CD14-positive monocyte (primary cell): ENCODE measurements around the gene VAMP4. TPM values are rescaled to one million over a fixed set of nuclear protein-coding genes. Genes with fewer than 3 reads are reported as not detected.

Experiments
- DNase-seq, 3 donors: peaks; one replicate each; pipeline ENCODE4 v3.0.0-alpha.2; 2011 to 2022
- H2AFZ ChIP-seq: 2 replicates; pipeline ENCODE4 v1.6.0; 2012; ENCODE audit warnings: mild to moderate bottlenecking, low read depth, low read length, inconsistent platforms; ENCODE audit not compliant: insufficient read depth, poor library complexity, severe bottlenecking
- H3K27ac ChIP-seq, 2 donors: 1 replicate in 1 of 2; 2 replicates in 1 of 2; pipeline ENCODE4 v1.5.1; 2012 to 2013; ENCODE audit warnings: low read length in 2 of 2, control low read depth in 1 of 2, inconsistent platforms in 1 of 2, low read depth in 1 of 2, mild to moderate bottlenecking in 1 of 2
- H3K27me3 ChIP-seq, 2 donors: one replicate each; pipeline versions ENCODE4 v1.6.0 to v1.6.1; 2011 to 2013; ENCODE audit warnings: low read length in 2 of 2; ENCODE audit not compliant: control insufficient read depth in 2 of 2, insufficient read depth in 2 of 2
- H3K36me3 ChIP-seq, 2 donors: replicated peaks in 1 of 2; 1 replicate in 1 of 2; 2 replicates in 1 of 2; pipeline versions ENCODE4 v1.5.1 to v1.6.1; 2012 to 2013; ENCODE audit warnings: low read length in 2 of 2, control low read depth in 1 of 2, inconsistent platforms in 1 of 2, mild to moderate bottlenecking in 1 of 2; ENCODE audit not compliant: insufficient read depth in 2 of 2, control insufficient read depth in 1 of 2
- H3K4me1 ChIP-seq, 2 donors: 1 replicate in 1 of 2; 2 replicates in 1 of 2; pipeline versions ENCODE4 v1.5.1 to v1.6.1; 2012 to 2013; ENCODE audit warnings: low read length in 2 of 2, control low read depth in 1 of 2, inconsistent platforms in 1 of 2, mild to moderate bottlenecking in 1 of 2, moderate library complexity in 1 of 2; ENCODE audit not compliant: insufficient read depth in 2 of 2, control insufficient read depth in 1 of 2
- H3K4me2 ChIP-seq: replicated peaks from 2 replicates; pipeline ENCODE3; 2012; ENCODE audit warnings: low read length, moderate library complexity, mild to moderate bottlenecking; ENCODE audit not compliant: poor library complexity, severe bottlenecking; ENCODE audit errors: extremely low read depth
- H3K4me3 ChIP-seq, 3 experiments: fragments of 200-600 bp in 1 of 3; sonication (generic) in 1 of 3; replicated peaks in 1 of 3; 1 replicate in 2 of 3; 2 replicates in 1 of 3; pipeline ENCODE4 v1.5.1; 2011 to 2013; ENCODE audit warnings: low read length in 3 of 3, mild to moderate bottlenecking in 3 of 3, control low read depth in 2 of 3, low read depth in 2 of 3, inconsistent platforms in 1 of 3, moderate library complexity in 1 of 3
- H3K79me2 ChIP-seq: 2 replicates; pipeline ENCODE4 v1.6.0; 2012; ENCODE audit warnings: mild to moderate bottlenecking, control low read depth, inconsistent platforms, low read length, moderate library complexity; ENCODE audit not compliant: insufficient read depth
- H3K9ac ChIP-seq: 2 replicates; pipeline ENCODE4 v1.6.0; 2017; ENCODE audit warnings: low read length, mild to moderate bottlenecking; ENCODE audit not compliant: insufficient read depth, poor library complexity, severe bottlenecking
- H3K9me3 ChIP-seq, 2 donors: replicated peaks in 1 of 2; 1 replicate in 1 of 2; 2 replicates in 1 of 2; pipeline versions ENCODE4 v1.5.1 to v1.6.1; 2012 to 2013; ENCODE audit warnings: low read length in 2 of 2, control low read depth in 1 of 2; ENCODE audit not compliant: control insufficient read depth in 1 of 2, insufficient read depth in 1 of 2
- H4K20me1 ChIP-seq: 2 replicates; pipeline ENCODE4 v1.6.0; 2012; ENCODE audit warnings: mild to moderate bottlenecking, low read length, control low read depth, moderate library complexity; ENCODE audit not compliant: insufficient read depth
- H3K27ac Mint-ChIP-seq, 7 donors: one replicate each; pipeline ENCODE4 v1.8.0; 2020; ENCODE audit warnings: mild to moderate bottlenecking in 7 of 7, mixed read lengths in 7 of 7, moderate library complexity in 6 of 7, inconsistent platforms in 2 of 7
- H3K27me3 Mint-ChIP-seq, 3 donors: one replicate each; pipeline ENCODE4 v1.8.0; 2021 to 2022; ENCODE audit warnings: low read depth in 3 of 3, mild to moderate bottlenecking in 3 of 3, mixed read lengths in 3 of 3, moderate library complexity in 3 of 3, inconsistent platforms in 1 of 3
- H3K36me3 Mint-ChIP-seq, 2 donors: one replicate each; pipeline ENCODE4 v1.8.0; 2020; ENCODE audit warnings: mixed read lengths in 2 of 2, inconsistent platforms in 1 of 2, mild to moderate bottlenecking in 1 of 2
- H3K4me1 Mint-ChIP-seq: one replicate; pipeline ENCODE4 v1.8.0; 2020; ENCODE audit warnings: mild to moderate bottlenecking, mixed read lengths
- H3K4me3 Mint-ChIP-seq, 2 donors: one replicate each; pipeline ENCODE4 v1.8.0; 2020; ENCODE audit warnings: mild to moderate bottlenecking in 2 of 2, mixed read lengths in 2 of 2, moderate library complexity in 1 of 2
- H3K9me3 Mint-ChIP-seq, 7 donors: one replicate each; pipeline ENCODE4 v1.8.0; 2020 to 2022; ENCODE audit warnings: mixed read lengths in 7 of 7, mild to moderate bottlenecking in 6 of 7, moderate library complexity in 6 of 7, inconsistent platforms in 2 of 7
- CTCF ChIP-seq: fragments of 200-600 bp; IDR thresholded peaks from one replicate; pipeline ENCODE4 v1.8.0; 2022; ENCODE audit warnings: antibody characterized with exemption, mild to moderate bottlenecking
- WGBS: methylation state at CpG from one replicate; pipeline ENCODE4 v1.1.5; 2013; ENCODE audit warnings: missing lambda C conversion rate; ENCODE audit not compliant: insufficient coverage; 5-methylcytosine and 5-hydroxymethylcytosine counted together
- intact Hi-C, 2 donors: fragments of 100-400 bp; cut with micrococcal nuclease; formaldehyde crosslinking; loops; one replicate each; pipeline versions ENCODE4 v1.15.0 to v1.15.1; 2023
- polyA plus RNA-seq, 3 donors: library from polyadenylated mRNA; depleted of rRNA in 1 of 3; unstranded in 2 of 3; stranded (reverse) in 1 of 3; fragments of 300-500 nt in 2 of 3; fragments of >200 nt in 1 of 3; fragmentation: Illumina TruSeq in 2 of 3; gene quantifications; 1 replicate in 2 of 3; 2 replicates in 1 of 3; pipeline ENCODE4 v1.2.3, GENCODE V29; 2012 to 2021

VAMP4 gene
- polyA plus RNA-seq, 3 donors = 13.3 to 19.5 (median 18.8) TPM

- Mint-ChIP-seq H3K4me1 (no peaks in the 10 kb centered on the region), H3K27me3 (peaks cover 0 to 5% (median 2%) of the 10 kb centered on the region in 3 donors), H3K36me3 (no peaks in the 10 kb centered on the region), H3K9me3 (no peaks in the 10 kb centered on the region), H3K4me3 (no peak overlapping the region), H3K27ac (no peak overlapping the region)
- Histone ChIP-seq H4K20me1 (no peaks in the 10 kb centered on the region), H3K9ac (no peak overlapping the region), H3K4me3 (no peak overlapping the region), H3K4me2 (no peak overlapping the region), H3K79me2 (no peaks in the 10 kb centered on the region), H3K27ac (no peak overlapping the region), H3K36me3 (no peaks in the 10 kb centered on the region), H3K4me1 (no peaks in the 10 kb centered on the region), H2AFZ (no peak overlapping the region), H3K27me3 (no peaks in the 10 kb centered on the region), H3K9me3 (no peaks in the 10 kb centered on the region)
- TF ChIP-seq CTCF = no peak
- no peak for DNase-seq
- intact Hi-C loops = no loop called here
These were observed 76.9 kb downstream of the VAMP4 start for GRCh38 chr1:171664976-171665375.

DNA sequence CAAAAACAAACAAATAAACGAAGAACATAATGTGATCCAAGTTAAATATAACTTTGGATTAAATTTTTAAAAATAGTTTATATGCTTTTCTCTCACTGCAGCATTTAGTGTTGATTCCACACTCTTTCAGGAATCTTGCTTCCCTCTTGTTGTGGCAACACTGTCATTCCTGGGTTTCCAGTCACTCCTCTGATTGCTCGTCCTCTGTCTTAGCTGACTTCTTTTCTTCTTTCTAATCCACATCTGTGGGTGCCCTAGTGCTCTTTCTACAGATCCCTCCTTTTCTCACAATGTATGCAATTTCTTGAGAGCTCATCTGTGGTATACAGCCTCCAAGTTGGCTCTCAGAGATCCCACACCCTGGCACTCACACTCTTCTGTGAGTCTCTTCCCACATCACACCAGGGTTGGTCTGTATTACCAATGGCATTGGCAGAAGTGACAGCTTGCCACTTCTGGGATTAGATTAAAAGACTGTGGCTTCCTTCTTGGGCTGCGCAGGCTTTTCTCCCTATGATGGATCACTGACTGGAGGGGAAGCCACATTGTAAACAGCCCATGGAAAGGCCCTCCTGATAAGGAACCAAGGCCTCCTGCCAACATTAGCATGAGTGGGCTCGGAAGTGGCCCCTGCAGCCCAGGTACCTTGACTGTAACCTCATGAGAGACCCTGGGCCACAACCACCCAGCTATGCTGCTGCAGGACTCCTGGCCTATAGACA lies 77.8 kb downstream of the VAMP4 start:
- H3K9ac ChIP-seq = no peak overlapping the region

More for the DNA sequence above, 77.8 kb downstream of the VAMP4 start:
- 52% methylated on average over 2 of the region's 4 CpGs for WGBS
- no peak for DNase-seq
- Histone ChIP-seq H3K4me1 (no peaks in the 10 kb centered on the region), H3K9me3 (no peaks in the 10 kb centered on the region), H3K4me3 (no peak overlapping the region), H3K27me3 (no peaks in the 10 kb centered on the region), H3K79me2 (no peaks in the 10 kb centered on the region), H3K36me3 (no peaks in the 10 kb centered on the region), H4K20me1 (no peaks in the 10 kb centered on the region), H3K4me2 (no peak overlapping the region), H3K27ac (no peak overlapping the region), H2AFZ (no peak overlapping the region)
- intact Hi-C loops = no loop called here
- no peak for TF ChIP-seq CTCF
- no peaks in the 10 kb centered on the region for H3K4me1 Mint-ChIP-seq
- H3K27me3 Mint-ChIP-seq = peaks cover 0 to 5% (median 2%) of the 10 kb centered on the region in 3 donors
- H3K27ac Mint-ChIP-seq = no peak overlapping the region
- no peak overlapping the region for H3K4me3 Mint-ChIP-seq
- peaks cover 0 to 2% (median 0%) of the 10 kb centered on the region in 7 donors for H3K9me3 Mint-ChIP-seq
- no peaks in the 10 kb centered on the region for H3K36me3 Mint-ChIP-seq
